Ishikawa (cell line): ENCODE data around the gene HTRA3.

Experiments
- CEBPB ChIP-seq: IDR thresholded peaks from 2 replicates; pipeline ENCODE4 v1.6.1; 2012
- CREB1 ChIP-seq: IDR thresholded peaks from 2 replicates; pipeline ENCODE4 v1.6.1; 2012; ENCODE audit warnings: low read depth
- EGR1 ChIP-seq: IDR thresholded peaks from 2 replicates; pipeline ENCODE4 v1.6.1; 2012
- EP300 ChIP-seq: IDR thresholded peaks from 2 replicates; pipeline ENCODE4 v1.6.1; 2012; ENCODE audit warnings: borderline replicate concordance
- FOXM1 ChIP-seq: IDR thresholded peaks from 2 replicates; pipeline ENCODE4 v1.6.1; 2012; ENCODE audit warnings: low read depth, borderline replicate concordance
- NFIC ChIP-seq: IDR thresholded peaks from 2 replicates; pipeline ENCODE4 v1.6.1; 2012
- RAD21 ChIP-seq: IDR thresholded peaks from 2 replicates; pipeline ENCODE4 v1.6.1; 2012; ENCODE audit warnings: low read depth
- TAF1 ChIP-seq: IDR thresholded peaks from 2 replicates; pipeline ENCODE4 v1.6.1; 2012; ENCODE audit warnings: low read depth, mild to moderate bottlenecking
- TCF12 ChIP-seq: IDR thresholded peaks from 2 replicates; pipeline ENCODE4 v1.6.1; 2012; ENCODE audit warnings: low read depth
- TEAD4 ChIP-seq: IDR thresholded peaks from 2 replicates; pipeline ENCODE4 v1.6.1; 2012
- YY1 ChIP-seq: IDR thresholded peaks from 2 replicates; pipeline ENCODE4 v1.6.1; 2012; ENCODE audit warnings: low read depth
- ZBTB7A ChIP-seq: IDR thresholded peaks from 2 replicates; pipeline ENCODE4 v1.6.1; 2012; ENCODE audit warnings: low read depth
- TF ChIP-seq, protein P1 (sequence below): IDR thresholded peaks from 2 replicates; pipeline ENCODE4 v1.6.1; 2012
- TF ChIP-seq, protein P2 (sequence below): IDR thresholded peaks from 2 replicates; pipeline ENCODE4 v1.6.1; 2012; ENCODE audit warnings: low read depth, mild to moderate bottlenecking
- TF ChIP-seq, protein P3 (sequence below): IDR thresholded peaks from 2 replicates; pipeline ENCODE4 v1.6.1; 2012

The HTRA3 gene

DNA sequence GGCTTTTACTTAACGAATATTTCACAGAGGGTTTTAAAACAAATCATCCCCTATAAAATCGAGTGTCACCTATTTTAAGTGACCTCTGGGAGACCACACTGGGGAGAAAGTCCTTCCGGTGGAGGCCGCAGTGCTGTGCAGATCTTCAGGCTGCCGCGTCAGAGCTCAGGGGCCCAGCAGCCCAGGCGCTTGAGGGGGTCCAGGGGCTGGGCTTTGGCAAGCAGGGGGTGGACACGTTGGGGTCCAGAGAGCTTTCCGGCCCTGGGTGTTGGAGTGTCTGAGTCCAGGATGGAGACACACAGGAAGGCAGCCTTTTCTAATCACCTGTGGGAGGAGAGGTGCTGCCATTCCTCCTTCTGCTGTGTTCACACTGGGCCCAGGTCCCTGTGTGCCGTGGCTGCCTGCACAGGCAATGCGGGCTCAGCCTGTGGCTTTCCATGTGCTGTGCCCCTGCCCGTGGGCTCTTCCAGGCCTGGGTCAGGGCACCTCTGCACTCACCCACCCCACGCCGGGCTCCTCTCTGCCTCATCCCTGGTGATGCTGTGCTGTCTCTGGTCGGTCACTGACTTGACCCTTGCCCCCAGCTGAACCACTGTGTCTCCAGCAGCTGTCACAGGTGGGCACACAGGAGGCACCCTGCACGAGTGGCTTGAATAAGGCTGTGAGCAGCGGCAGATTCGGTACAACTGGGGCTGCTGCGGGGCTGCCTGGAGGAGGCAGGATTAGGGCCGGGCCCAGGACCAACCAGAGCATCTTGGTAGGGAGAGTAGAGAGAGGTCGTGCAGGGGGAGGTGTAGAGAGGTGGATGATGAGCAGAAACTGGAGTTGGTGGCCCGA, 10.0 kb downstream of the HTRA3 start:
- TF ChIP-seq RAD21, result no peak
- TF ChIP-seq CEBPB, result no peak
- TF ChIP-seq TAF1, result no peak
- no peak for TF ChIP-seq YY1
- TF ChIP-seq ZBTB7A, result no peak
- TF ChIP-seq, protein P1, sequence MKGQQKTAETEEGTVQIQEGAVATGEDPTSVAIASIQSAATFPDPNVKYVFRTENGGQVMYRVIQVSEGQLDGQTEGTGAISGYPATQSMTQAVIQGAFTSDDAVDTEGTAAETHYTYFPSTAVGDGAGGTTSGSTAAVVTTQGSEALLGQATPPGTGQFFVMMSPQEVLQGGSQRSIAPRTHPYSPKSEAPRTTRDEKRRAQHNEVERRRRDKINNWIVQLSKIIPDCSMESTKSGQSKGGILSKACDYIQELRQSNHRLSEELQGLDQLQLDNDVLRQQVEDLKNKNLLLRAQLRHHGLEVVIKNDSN, result no peak
- no peak for TF ChIP-seq EP300
- TF ChIP-seq NFIC, result no peak

DNA sequence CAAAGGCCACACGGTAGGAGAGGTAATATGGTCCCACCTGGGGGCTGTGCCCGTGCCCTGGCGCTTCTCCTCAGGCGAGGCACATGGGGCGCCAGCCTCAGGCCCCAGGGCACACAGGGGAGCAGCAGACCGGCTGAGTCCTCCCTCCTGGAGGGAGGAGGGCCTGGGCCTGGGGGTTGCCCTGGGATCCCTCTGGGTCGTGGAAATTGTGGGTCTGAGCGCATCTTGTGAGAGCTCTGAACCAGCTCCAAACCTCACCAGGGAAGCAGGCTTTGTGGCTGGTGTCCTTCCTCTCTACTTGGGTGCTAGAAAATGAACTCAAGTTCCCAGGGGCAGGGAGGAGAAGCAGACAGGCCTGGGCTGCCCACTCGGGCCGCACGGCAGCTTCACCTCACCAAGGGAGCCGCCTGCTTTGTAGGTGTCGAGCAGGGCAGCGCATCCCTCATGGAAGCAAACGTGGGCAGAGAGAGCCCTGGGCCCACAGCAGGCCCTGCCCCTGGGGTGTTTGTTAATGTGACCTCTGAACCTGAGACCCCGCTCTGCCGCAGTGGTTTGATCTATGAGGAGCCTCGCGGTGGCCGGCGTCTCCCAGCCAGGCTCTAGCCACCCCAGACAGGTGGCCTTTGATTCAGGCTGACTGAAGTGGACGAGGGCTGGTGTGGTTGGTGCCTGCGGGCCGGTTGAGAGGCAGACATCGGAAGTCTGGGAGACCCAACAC, 10.8 kb downstream of the HTRA3 start:
- no peak for TF ChIP-seq TAF1
- no peak for TF ChIP-seq YY1
- no peak for TF ChIP-seq TCF12
- no peak for TF ChIP-seq NFIC
- TF ChIP-seq, protein P1, result no peak
- TF ChIP-seq EP300, result no peak
- TF ChIP-seq, protein P2, sequence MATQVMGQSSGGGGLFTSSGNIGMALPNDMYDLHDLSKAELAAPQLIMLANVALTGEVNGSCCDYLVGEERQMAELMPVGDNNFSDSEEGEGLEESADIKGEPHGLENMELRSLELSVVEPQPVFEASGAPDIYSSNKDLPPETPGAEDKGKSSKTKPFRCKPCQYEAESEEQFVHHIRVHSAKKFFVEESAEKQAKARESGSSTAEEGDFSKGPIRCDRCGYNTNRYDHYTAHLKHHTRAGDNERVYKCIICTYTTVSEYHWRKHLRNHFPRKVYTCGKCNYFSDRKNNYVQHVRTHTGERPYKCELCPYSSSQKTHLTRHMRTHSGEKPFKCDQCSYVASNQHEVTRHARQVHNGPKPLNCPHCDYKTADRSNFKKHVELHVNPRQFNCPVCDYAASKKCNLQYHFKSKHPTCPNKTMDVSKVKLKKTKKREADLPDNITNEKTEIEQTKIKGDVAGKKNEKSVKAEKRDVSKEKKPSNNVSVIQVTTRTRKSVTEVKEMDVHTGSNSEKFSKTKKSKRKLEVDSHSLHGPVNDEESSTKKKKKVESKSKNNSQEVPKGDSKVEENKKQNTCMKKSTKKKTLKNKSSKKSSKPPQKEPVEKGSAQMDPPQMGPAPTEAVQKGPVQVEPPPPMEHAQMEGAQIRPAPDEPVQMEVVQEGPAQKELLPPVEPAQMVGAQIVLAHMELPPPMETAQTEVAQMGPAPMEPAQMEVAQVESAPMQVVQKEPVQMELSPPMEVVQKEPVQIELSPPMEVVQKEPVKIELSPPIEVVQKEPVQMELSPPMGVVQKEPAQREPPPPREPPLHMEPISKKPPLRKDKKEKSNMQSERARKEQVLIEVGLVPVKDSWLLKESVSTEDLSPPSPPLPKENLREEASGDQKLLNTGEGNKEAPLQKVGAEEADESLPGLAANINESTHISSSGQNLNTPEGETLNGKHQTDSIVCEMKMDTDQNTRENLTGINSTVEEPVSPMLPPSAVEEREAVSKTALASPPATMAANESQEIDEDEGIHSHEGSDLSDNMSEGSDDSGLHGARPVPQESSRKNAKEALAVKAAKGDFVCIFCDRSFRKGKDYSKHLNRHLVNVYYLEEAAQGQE, result no peak
- TF ChIP-seq EGR1, result no peak
- TF ChIP-seq, protein P3, sequence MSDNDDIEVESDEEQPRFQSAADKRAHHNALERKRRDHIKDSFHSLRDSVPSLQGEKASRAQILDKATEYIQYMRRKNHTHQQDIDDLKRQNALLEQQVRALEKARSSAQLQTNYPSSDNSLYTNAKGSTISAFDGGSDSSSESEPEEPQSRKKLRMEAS, result no peak
- no peak for TF ChIP-seq CEBPB
- no peak for TF ChIP-seq RAD21
- no peak for TF ChIP-seq FOXM1
- TF ChIP-seq ZBTB7A, result no peak
- TF ChIP-seq CREB1, result no peak
- TF ChIP-seq TEAD4, result no peak

DNA sequence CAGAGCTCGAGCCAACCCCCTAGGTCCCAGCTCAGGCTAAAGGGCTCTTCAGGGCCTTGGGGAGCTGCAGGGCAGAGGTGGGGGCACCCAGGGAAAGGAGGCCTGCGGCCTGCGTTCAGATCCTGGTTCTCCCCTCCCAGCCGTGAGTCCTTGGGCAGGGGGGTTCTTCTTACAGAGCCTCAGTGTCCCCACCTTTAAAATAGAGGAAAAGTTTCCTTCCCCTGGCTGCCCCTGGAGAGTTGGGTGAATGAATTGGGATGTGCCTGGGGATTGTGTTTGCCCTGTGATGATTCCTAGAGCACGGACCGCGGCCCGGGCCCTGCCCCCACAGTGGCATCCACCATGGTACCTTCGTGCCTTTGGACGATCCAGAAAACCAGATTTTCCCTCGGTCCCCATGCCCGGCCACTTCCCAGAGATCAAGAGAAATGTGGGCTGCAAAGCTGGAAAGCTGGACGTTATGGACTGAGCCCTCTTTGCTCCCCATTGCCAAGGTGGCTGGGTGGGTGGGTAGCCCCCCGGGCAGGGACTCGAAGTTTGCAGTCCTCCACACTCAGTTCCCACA, 11.4 kb downstream of the HTRA3 start:
- TF ChIP-seq RAD21 (no peak), NFIC (no peak), EGR1 (no peak)

DNA sequence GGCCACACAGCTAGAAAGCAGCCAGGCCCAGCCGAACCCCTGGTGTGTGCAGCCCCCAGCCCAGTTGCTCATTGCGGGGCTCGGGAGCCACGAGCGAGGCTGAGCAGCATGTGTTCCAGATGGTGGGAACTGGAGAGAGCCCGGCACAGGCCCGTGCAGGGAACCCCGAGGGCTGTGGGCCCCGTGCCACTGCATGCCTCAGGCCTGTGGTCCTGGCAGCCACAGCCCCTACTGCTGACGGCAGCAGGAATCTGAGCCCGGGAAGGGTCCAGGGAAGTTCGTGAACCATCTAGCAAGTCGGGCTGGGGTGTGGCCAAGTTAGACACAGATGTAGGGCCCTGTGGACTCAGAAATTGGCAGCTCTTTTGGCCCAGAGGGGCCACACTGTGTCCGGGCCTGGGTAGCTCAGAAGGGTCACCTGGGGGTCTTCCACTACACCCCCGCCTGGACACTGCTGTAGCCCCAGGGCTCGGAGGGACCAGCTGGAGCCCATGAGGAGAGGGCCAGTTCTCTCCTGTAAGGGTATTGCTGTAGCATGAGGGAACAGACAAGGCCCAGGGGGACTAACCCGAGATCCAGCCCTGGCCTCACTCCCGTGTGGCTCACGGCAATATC, 12.1 kb downstream of the HTRA3 start:
- no peak for TF ChIP-seq ZBTB7A
- TF ChIP-seq NFIC, result no peak
- TF ChIP-seq, protein P3, result no peak
- no peak for TF ChIP-seq EP300
- no peak for TF ChIP-seq CEBPB
- TF ChIP-seq TAF1, result no peak
- no peak for TF ChIP-seq TEAD4
- no peak for TF ChIP-seq RAD21
- no peak for TF ChIP-seq TCF12
- no peak for TF ChIP-seq EGR1
- TF ChIP-seq, protein P1, result no peak
- no peak for TF ChIP-seq CREB1
- TF ChIP-seq, protein P2, result no peak
- no peak for TF ChIP-seq FOXM1
- no peak for TF ChIP-seq YY1
